Type B pancreatic cell (in vitro differentiated cells): ENCODE data around the gene ZNF768. TPM values are rescaled to one million over a fixed set of nuclear protein-coding genes. Genes with fewer than 3 reads are reported as not detected.
A peak's percentile ranks its signal among the peaks of the same experiment; 100 is the strongest.

Experiments
- DNase-seq: peaks from one replicate; pipeline ENCODE4 v3.0.0; 2021; ENCODE audit warnings: mixed read lengths; ENCODE audit not compliant: unreplicated experiment; ENCODE audit errors: extremely low spot score
- H3K27ac Mint-ChIP-seq: 2 replicates; pipeline ENCODE4 v1.8.0; 2021; ENCODE audit warnings: mild to moderate bottlenecking, mixed read lengths
- H3K27me3 Mint-ChIP-seq: 2 replicates; pipeline ENCODE4 v1.8.0; 2021; ENCODE audit warnings: mixed read lengths
- H3K36me3 Mint-ChIP-seq: 2 replicates; pipeline ENCODE4 v1.8.0; 2021; ENCODE audit warnings: mixed read lengths
- H3K4me1 Mint-ChIP-seq: one replicate; pipeline ENCODE4 v1.8.0; 2021; ENCODE audit warnings: mixed read lengths; ENCODE audit not compliant: unreplicated experiment
- H3K4me3 Mint-ChIP-seq: 2 replicates; pipeline ENCODE4 v1.8.0; 2021; ENCODE audit warnings: mild to moderate bottlenecking, mixed read lengths
- H3K9me3 Mint-ChIP-seq: 2 replicates; pipeline ENCODE4 v1.8.0; 2021; ENCODE audit warnings: mixed read lengths
- CTCF ChIP-seq: fragments of 200-600 bp; sonication (generic); conservative IDR thresholded peaks from 2 replicates; pipeline ENCODE4 v1.5.0; 2021; ENCODE audit warnings: antibody characterized with exemption, mild to moderate bottlenecking
- total RNA-seq: library from RNA; stranded (reverse); gene quantifications from 2 replicates; pipeline ENCODE4 v1.2.1, GENCODE V29; 2021; ENCODE audit warnings: low replicate concordance

Gene ZNF768
- total RNA-seq, 1 donor from 2014 or later: 58.7 TPM

- Mint-ChIP-seq H3K36me3 (peaks cover 15% of the 10 kb centered on the region), H3K27me3 (no peaks in the 10 kb centered on the region), H3K9me3 (no peaks in the 10 kb centered on the region), H3K4me1 (peaks cover 25% of the 10 kb centered on the region), H3K27ac (peak overlapping the region; percentile 95), H3K4me3 (peak overlapping the region; percentile 95)
- DNase-seq: no peak
- TF ChIP-seq CTCF: peak; percentile 63
Measured at GRCh38 chr16:30535777-30536190, 9.4 kb upstream of the ZNF768 start.

GRCh38 chr16:30535106-30535776 is 8.9 kb upstream of the ZNF768 start:
- no peaks in the 10 kb centered on the region for H3K9me3 Mint-ChIP-seq
- H3K27ac Mint-ChIP-seq: peak overlapping the region; percentile 95
- no peak for TF ChIP-seq CTCF
- H3K27me3 Mint-ChIP-seq: no peaks in the 10 kb centered on the region
- peak overlapping the region; percentile 95 for H3K4me3 Mint-ChIP-seq
- DNase-seq: no peak
- H3K36me3 Mint-ChIP-seq: peaks cover 17% of the 10 kb centered on the region
- H3K4me1 Mint-ChIP-seq: peaks cover 30% of the 10 kb centered on the region

GRCh38 chr16:30534368-30535105 is 8.2 kb upstream of the ZNF768 start, which contains the start of gene ZNF747:
TSS of gene ZNF747 (minus strand) at chr16:30534858. CDS start at chr16:30534679, 179 bp downstream.
- no peak for TF ChIP-seq CTCF
- peak; percentile 90 for DNase-seq
- Mint-ChIP-seq H3K4me1 (peaks cover 32% of the 10 kb centered on the region), H3K27ac (peak within 1 kb of the TSS; percentile 95), H3K4me3 (peak within 1 kb of the TSS; percentile 95), H3K27me3 (no peaks in the 10 kb centered on the region), H3K36me3 (peaks cover 18% of the 10 kb centered on the region), H3K9me3 (no peaks in the 10 kb centered on the region)

GRCh38 chr16:30533748-30534367 is 7.5 kb upstream of the ZNF768 start:
- peaks cover 18% of the 10 kb centered on the region for H3K36me3 Mint-ChIP-seq
- H3K4me1 Mint-ChIP-seq: peaks cover 37% of the 10 kb centered on the region
- TF ChIP-seq CTCF: no peak
- no peaks in the 10 kb centered on the region for H3K9me3 Mint-ChIP-seq
- H3K4me3 Mint-ChIP-seq: peak overlapping the region; percentile 83
- H3K27ac Mint-ChIP-seq: peak overlapping the region; percentile 70
- no peaks in the 10 kb centered on the region for H3K27me3 Mint-ChIP-seq
- DNase-seq: no peak

GRCh38 chr16:30533146-30533522 is 6.8 kb upstream of the ZNF768 start:
- DNase-seq: no peak
- H3K27ac Mint-ChIP-seq: peak overlapping the region; percentile 85

More at GRCh38 chr16:30533146-30533522, 6.8 kb upstream of the ZNF768 start:
- peaks cover 18% of the 10 kb centered on the region for H3K36me3 Mint-ChIP-seq
- no peaks in the 10 kb centered on the region for H3K27me3 Mint-ChIP-seq
- no peak for TF ChIP-seq CTCF
- peaks cover 42% of the 10 kb centered on the region for H3K4me1 Mint-ChIP-seq
- peak overlapping the region; percentile 85 for H3K4me3 Mint-ChIP-seq
- H3K9me3 Mint-ChIP-seq: peaks cover under 1% of the 10 kb centered on the region
